ENCODE results near the gene BCL2L2. TPM values are rescaled to one million over a fixed set of nuclear protein-coding genes. Genes with fewer than 3 reads are reported as not detected.

Gene BCL2L2
- total RNA-seq, 1 donor from 2014 or later = 25.0 TPM

DNA sequence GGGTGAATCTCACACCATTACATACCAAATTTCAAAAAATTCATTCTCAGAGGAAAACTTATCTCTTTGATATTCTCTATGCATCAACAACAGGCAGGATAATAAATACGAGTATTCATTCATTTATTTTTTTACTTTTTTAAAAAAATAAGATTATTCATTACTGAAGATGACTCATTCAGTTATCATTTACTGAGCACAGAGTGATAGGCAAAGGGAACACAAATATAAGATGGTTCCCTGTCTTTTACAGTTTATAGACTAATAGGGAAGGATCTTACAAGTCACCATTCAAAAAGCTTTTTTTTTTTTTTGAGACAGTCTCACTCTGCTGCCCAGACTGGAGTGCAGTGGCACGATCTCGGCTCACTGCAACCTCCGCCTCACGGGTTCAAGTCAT lies 9.7 kb downstream of the BCL2L2 start:
- Histone ChIP-seq H3K27me3 (ENCODE audit: control insufficient read depth, insufficient read depth, low read length) (no peaks in the 10 kb centered on the region), H3K4me3 (ENCODE audit: low read depth, low read length) (no peak overlapping the region), H3K36me3 (ENCODE audit: control insufficient read depth, insufficient read depth, low read length) (peaks cover 1% of the 10 kb centered on the region)
- FAIRE-seq (no peak), DNase-seq (ENCODE audit: low read depth) (no peak)
- TF ChIP-seq, protein P1, sequence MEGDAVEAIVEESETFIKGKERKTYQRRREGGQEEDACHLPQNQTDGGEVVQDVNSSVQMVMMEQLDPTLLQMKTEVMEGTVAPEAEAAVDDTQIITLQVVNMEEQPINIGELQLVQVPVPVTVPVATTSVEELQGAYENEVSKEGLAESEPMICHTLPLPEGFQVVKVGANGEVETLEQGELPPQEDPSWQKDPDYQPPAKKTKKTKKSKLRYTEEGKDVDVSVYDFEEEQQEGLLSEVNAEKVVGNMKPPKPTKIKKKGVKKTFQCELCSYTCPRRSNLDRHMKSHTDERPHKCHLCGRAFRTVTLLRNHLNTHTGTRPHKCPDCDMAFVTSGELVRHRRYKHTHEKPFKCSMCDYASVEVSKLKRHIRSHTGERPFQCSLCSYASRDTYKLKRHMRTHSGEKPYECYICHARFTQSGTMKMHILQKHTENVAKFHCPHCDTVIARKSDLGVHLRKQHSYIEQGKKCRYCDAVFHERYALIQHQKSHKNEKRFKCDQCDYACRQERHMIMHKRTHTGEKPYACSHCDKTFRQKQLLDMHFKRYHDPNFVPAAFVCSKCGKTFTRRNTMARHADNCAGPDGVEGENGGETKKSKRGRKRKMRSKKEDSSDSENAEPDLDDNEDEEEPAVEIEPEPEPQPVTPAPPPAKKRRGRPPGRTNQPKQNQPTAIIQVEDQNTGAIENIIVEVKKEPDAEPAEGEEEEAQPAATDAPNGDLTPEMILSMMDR (IDR thresholded peaks at IDR 0.05; ENCODE audit: insufficient read depth, low read length, severe bottlenecking) = no peak

DNA sequence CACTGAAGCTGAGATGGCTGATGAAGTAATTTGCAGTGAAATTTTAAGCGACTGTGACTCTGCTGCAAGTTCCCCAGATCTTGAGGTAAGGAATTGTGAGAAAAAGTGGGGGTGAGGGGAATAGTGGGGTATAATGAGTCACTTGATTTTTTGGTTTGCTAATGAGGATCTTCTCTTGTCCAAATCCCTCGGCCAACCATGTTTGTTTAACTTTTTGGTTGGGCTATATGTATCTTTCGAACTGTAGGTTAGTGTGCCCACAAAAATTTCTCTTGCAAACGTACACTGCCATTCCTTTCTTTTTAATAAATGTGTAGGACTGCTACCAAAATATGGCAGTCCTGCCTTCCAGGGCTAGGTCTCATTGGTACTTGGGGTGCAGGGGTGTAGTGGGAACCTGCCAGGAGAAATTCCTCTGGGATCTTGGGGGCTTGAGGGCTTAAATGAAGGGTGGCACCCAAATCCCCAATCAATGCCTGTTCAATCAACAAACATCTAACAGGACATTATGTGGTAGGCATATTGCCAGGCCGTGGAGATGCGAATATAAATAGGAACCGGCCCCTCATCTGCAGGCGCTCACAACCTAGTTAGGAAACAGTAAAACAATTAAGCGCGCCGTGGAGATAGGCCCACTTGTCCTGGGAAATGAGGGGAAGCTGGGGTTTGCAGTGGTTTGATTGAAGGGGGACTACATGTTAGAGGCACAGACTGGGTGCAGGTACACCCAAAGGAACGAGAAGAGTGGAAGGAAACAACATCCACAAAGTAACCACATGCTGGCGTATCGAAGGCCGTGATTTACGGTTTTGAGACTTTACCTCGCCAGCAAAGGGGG lies 13.3 kb downstream of the BCL2L2 start:
- Histone ChIP-seq H3K27me3 (ENCODE audit: control insufficient read depth, insufficient read depth, low read length) (no peaks in the 10 kb centered on the region), H3K4me3 (ENCODE audit: low read depth, low read length) (no peak overlapping the region), H3K36me3 (ENCODE audit: control insufficient read depth, insufficient read depth, low read length) (peaks cover 12% of the 10 kb centered on the region)
- TF ChIP-seq, protein P1 (IDR thresholded peaks at IDR 0.05; ENCODE audit: insufficient read depth, low read length, severe bottlenecking) = no peak
- FAIRE-seq = no peak
- DNase-seq (ENCODE audit: low read depth) = no peak

DNA sequence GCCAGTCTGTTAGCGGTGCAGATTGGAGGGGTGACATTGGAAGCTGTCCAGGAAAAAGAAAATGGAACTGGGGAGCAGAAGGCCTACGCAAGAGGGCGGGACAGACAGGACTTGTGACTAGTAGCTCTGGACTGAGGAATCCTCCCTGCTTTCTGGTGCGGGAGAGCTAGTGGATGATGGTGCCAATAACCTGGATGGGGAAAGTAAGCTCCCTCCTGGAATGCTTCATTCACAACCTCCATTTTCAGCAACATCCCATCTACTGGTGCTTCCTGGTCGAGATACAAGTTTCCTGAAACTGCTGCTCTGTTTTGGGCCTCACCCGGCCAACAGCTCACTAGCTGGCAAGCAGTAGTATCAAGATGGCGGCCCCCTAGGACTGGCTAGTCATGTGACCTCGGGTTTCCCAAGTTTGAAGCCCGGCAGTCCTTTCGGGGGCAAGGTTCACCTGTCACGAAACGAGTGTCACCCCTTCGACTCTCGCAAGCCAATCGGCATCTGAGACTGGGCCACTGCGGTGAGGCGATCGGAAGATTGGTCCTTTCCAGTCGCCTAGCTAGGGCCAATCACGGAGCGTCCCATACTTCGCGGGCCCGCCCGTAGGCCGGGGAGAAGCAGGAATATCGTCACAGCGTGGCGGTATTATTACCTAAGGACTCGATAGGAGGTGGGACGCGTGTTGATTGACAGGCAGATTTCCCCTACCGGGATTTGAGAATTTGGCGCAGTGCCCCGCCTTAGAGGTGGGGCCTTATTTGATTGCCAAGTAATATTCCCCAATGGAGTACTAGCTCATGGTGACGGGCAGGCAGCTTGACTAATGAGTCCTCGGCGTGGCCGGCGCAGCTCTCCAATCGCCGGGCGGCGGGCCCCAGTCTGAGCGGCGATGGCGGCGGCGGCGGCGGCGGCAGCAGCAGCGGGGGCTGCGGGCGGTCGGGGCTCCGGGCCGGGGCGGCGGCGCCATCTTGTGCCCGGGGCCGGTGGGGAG lies 14.2 kb downstream of the BCL2L2 start, which contains the start of gene PABPN1:
TSS of gene PABPN1 (plus strand) at position 874 of the 988 bp plus-strand sequence. CDS start at position 887, 13 bp downstream.
- H3K27me3 ChIP-seq (ENCODE audit: control insufficient read depth, insufficient read depth, low read length) = no peaks in the 10 kb centered on the region
- TF ChIP-seq, protein P1 (IDR thresholded peaks at IDR 0.05; ENCODE audit: insufficient read depth, low read length, severe bottlenecking) = no peak
- FAIRE-seq (no peak), DNase-seq (ENCODE audit: low read depth) (peak; percentile 98)
- peaks cover 12% of the 10 kb centered on the region for H3K36me3 ChIP-seq (ENCODE audit: control insufficient read depth, insufficient read depth, low read length)
- peak within 1 kb of the TSS; percentile 74 for H3K4me3 ChIP-seq (ENCODE audit: low read depth, low read length)

DNA sequence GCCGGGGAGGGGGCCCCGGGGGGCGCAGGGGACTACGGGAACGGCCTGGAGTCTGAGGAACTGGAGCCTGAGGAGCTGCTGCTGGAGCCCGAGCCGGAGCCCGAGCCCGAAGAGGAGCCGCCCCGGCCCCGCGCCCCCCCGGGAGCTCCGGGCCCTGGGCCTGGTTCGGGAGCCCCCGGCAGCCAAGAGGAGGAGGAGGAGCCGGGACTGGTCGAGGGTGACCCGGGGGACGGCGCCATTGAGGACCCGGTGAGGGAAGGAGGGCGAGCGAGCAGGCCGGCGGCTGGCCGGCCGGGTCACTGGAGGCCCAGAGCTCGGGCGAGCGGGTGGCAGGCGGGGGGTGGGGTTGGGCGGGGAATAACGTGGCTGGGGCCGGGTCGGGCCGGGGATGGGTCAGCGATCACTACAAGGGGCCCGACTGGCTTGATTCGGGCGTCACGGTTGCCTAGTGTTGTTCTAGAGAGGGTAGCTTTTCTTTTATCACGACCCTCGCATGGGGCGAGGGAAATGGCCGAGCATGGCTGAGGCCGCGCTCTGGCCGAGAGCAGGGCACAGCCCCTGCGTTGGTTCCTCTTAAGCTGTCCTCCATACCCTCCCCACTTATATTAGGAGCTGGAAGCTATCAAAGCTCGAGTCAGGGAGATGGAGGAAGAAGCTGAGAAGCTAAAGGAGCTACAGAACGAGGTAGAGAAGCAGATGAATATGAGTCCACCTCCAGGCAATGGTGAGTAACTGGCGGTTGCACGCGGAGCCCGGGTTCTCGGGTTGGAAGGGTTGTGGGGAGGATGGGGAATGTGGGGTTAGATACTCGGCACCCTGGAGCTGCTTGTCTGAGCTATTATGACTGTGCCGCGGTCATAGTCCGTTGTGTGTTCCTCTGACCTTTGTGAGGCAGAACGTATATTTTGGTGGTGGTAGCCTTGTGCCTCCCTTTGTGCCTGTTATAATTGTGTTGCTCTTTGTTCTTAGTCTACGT lies 15.2 kb downstream of the BCL2L2 start:
- Histone ChIP-seq H3K36me3 (ENCODE audit: control insufficient read depth, insufficient read depth, low read length) (peaks cover 12% of the 10 kb centered on the region), H3K4me3 (ENCODE audit: low read depth, low read length) (peak overlapping the region; percentile 74), H3K27me3 (ENCODE audit: control insufficient read depth, insufficient read depth, low read length) (no peaks in the 10 kb centered on the region)
- TF ChIP-seq, protein P1 (IDR thresholded peaks at IDR 0.05; ENCODE audit: insufficient read depth, low read length, severe bottlenecking) = no peak
- peak; percentile 60 for DNase-seq (ENCODE audit: low read depth)
- FAIRE-seq = no peak
